Stimulated activated CD4-positive, alpha-beta T cell treated with anti-CD3 and anti-CD28 coated beads, Interleukin-12 subunit alpha, Interleukin-12 subunit beta, amount 100 ng/mL, for 24 hours (primary cell): ENCODE results near the gene RNF38.

Source experiments
- DNase-seq, 2 experiments: peaks; one replicate each; pipeline ENCODE4 v3.0.0-alpha.2; 2020; ENCODE audit warnings: low read depth in 2 of 2

Gene RNF38

GRCh38 chr9:36293171-36293570, 106.9 kb downstream of the RNF38 start:
- no peak for DNase-seq

DNA sequence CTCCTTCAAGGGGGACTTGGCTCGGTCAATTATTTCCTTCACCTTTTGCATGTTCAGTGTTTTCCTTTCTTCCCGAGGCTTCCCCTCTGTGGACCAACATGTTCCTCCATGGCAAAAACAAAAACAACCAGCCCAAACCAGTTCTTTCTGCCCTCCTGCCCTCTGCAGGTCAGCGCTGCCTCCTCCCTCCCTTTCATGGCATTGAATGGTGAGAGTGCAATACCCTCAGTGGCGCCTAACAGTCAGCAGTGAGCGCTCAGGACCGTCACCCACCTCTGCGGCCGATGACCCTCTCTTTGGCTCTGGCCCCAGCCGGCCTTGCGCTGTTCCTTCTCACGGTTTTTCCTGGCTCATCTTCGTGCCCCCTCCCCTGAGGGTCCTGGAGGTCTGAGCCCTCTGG, 107.4 kb downstream of the RNF38 start:
- DNase-seq: no peak

DNA sequence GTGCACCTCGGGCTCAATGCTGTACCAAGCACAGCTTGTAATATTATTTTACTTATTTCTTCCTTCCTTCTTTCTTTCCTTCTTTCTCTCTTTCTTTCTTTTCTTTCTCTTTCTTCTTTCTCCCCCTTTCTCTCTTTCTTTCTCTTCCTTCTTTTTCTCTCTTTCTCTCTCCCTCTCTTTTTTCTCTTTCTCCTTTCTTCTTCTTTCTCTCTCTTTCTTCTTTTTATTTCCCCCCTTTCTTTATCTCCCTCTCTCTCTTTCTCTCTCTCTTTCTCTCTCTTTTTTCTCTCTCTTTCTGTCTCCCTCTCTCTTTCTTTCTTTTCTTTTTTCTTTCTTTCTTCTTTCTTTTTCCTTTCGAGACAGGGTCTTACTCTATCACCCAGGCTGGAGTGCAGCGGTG, 109.1 kb downstream of the RNF38 start:
- DNase-seq: no peak

DNA sequence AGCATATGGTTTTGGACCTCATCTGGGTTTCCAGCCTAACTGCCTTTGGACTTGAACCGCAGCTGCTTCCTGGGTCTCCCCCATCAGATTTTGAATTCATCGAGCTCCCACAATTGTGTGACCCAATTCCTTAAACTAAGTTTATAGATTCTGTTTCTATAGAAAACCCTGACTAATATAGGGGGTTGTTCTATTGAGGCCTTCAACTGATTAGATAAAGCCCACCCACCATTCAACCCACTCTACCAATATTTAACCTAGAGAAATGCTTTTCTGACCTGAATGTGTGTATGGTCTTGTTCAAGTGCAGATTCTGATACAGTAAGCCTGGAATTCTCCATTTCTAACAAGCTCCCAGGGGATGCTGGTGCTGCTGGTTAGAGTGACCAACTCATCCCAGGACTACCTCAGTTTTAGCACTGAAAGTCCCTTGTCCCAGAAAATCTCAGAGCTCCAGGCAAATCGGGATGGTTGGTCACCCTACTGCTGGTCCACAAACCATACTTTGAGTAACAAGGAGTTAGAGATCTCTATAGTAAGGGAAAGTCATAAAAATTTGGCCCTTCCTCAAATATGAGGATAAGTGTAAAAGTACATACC, 110.1 kb downstream of the RNF38 start:
- no peak for DNase-seq

- no peak for DNase-seq
These were observed 112.0 kb downstream of the RNF38 start for GRCh38 chr9:36288070-36288469.
